ENCODE measurements around the gene CDKAL1.
"Not testable (repeated sequence)": the region's sequence is repeated elsewhere in the genome, so short reads cannot be mapped to it uniquely, and the experiment has no call there.

The CDKAL1 gene

GRCh38 chr6:21074484-21074883 is 540.2 kb downstream of the CDKAL1 start:
- DNase-seq (ENCODE audit: low spot score) = no peak

DNA sequence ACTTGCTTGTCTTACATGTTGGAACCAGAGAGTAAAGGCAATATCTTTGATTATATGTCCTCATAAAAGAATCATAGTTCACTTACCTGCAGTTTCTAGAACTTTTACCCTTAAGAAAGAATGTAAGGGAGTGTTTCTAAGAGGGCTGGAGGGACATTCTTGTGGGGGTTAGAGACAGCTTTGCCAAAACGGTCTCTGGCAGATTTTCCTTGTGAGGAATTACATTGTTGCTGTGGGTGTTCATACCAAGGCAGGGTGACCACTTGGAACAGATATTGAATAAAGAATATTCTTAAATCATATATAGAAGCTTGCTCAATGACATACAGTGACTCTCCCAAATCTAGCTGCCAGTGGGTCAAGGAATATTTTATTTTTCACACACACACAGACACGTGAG is 541.7 kb downstream of the CDKAL1 start:
- no peak for DNase-seq (ENCODE audit: low spot score)

- DNase-seq (ENCODE audit: low spot score) = no peak
Observed at GRCh38 chr6:21078497-21078896, 544.2 kb downstream of the CDKAL1 start.

DNA sequence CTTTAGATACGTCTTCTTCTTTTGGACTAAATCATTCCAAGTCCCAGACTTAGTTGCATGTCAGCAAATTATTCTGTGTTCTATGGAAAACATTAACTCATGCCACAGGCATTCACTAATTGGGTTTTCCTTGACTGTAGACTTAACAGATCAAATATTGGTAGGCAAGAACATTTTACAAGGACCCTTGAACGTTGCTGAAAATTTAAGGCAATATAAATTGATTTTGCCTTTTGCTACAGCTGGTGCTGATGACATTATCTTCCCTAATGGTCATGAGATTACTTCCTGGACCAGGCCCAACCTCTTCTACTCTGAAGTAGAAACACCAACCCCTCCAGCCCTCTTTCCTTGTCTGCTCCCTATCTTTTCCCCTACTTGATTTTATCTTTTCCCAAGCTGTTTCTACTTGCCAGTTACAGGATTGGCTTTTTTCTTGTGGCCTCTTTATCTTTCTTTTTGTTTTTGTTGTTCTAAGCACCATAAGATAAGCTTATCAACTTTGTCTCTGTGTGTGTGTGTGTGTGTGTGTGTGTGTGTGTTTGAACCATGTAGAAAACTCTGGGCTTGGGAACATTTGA is 545.3 kb downstream of the CDKAL1 start:
- DNase-seq (ENCODE audit: low spot score) = peak; percentile 19

DNA sequence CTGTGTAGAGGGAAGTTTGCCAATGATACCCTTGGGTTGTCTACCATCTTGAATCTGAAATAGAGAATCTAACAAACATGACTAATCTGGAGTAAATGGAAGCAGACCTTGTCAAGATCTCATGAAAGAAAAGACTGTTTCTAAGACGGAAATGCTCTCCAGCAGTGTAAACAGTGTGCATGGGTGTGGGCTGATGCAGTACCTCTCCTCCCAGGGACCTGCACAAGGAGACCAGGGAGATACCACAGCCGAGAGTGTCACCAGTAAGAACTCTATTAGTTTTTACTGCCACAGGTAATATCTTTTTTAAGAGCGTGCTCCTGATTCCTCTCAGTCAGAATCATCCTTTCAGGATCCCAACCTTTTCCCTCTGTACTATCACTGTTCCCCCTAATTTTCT is 546.0 kb downstream of the CDKAL1 start:
- no peak for DNase-seq (ENCODE audit: low spot score)

DNA sequence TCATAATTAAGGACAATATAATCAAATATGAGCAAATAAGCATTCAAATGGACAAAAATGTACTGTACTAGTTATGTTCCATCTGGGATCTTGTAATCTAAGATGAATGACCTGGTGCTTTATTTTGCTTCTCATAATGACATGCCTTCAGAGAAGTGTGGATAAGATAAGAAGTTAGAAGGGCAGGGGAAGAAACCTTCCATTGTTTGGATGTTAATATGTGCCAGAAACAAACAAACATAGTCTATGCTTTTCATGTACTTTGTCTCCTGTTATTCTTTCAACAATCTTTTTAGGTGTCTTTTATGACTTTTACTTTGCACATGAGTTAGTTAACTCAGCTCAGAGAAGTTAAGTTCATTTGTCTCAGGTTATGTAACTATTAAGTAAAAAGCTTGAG is 547.8 kb downstream of the CDKAL1 start:
- DNase-seq (ENCODE audit: low spot score) = no peak

DNA sequence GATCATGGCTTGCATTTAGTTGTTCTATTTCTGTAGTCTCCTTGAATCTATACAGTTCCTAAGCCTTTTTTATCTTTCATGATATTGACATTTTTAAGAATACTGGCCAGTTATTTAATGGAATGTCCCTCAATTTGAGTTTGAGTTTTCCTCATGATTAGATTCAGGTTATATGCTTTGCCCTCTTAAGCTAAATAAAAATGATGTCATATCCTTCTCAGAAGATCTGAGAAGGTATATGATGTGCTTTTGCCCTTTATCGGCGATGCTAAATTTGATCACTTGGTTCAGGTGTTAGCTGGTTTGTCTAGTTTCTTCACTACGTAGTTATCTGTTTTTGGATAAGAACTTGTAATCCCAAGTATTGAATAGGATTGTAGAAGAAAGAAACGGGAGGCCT is 549.5 kb downstream of the CDKAL1 start:
- DNase-seq (ENCODE audit: low spot score) = no peak

GRCh38 chr6:21084656-21085055 is 550.4 kb downstream of the CDKAL1 start:
- DNase-seq (ENCODE audit: low spot score) = no peak

DNA sequence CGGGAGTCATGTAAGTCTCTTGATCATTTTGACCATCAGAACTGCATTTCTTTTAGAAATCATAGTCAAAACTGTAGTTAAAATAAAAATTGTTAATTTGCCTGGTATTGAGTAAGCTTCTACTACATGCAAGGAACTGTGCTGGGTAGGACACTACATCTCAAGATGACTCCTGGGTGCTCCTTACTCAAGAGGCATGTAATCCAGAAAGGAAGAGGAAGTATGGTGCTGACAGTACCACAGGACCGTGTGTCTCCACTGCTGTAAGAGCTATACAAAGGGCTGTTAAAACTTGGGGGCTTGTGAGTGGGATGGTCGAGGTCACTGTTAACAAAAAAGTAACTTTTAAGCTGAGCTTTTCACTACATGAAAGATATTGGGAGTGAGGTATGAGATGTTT is 551.0 kb downstream of the CDKAL1 start:
- no peak for DNase-seq (ENCODE audit: low spot score)

GRCh38 chr6:21085643-21086042 is 551.4 kb downstream of the CDKAL1 start:
- no peak for DNase-seq (ENCODE audit: low spot score)

DNA sequence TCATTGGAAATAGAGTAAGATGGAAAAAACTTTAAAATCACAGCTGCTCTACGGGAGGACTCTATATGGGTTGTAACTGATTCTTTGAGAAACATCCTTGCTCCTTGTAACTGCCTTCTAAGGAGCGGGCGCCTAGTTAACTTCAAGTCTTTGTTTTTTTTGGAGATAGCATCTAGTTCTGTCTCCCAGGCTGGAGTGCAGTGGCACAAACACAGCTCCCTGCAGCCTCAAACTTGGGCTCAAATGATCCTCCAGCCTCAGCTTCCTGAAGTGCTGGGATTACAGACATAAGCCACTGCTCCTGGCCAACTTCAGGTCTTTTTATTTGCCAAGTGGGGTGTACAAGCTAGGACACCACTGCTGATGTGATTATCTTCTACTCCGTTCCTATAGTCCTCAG is 552.9 kb downstream of the CDKAL1 start:
- DNase-seq (ENCODE audit: low spot score) = no peak

GRCh38 chr6:21091411-21091810 is 557.2 kb downstream of the CDKAL1 start:
- DNase-seq (ENCODE audit: low spot score) = no peak

DNA sequence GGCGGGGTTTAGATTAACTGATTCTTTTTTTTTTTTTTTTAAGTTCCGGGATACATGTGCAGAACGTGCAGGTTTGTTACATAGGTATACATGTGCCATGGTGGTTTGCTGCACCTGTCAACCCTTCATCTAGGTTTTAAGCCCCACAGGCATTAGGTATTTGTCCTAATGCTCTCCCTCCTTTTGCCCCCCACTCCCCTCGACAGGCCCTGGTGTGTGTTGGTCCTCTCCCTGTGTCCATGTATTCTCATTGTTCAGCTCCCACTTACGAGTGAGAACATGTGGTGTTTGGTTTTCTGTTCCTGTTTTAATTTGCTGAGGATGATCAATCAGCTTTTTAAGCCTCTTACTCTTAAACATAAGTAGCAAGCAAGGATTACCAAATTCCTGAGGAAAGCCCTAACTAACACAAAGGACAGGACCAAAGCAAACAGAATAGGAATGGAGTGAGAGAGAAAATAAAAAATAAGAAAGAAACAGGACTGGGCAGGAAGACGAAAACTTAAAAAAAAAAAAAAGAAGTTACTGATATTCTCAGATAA is 558.0 kb downstream of the CDKAL1 start:
- DNase-seq (ENCODE audit: low spot score) = not testable (repeated sequence)

DNA sequence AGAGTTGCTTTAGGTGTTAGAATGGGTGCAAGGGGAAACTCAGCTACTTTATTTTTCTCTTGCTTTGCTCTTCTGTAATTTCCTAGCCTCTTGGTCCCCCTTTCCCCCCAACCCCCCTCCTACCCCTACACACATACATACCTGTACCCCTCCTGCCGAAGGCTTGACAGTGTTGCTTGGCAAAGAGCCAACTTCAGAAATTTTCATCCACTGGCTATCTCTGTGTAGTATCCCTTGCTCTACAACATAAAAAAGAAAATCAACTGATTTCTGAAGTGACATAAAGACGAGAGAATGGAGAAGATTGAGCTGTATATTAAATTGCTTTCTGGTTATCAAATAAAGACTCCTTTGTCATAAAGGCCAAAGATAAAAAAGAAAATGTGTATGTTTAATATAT is 561.2 kb downstream of the CDKAL1 start:
- DNase-seq (ENCODE audit: low spot score) = no peak

GRCh38 chr6:21098134-21098533 is 563.9 kb downstream of the CDKAL1 start:
- no peak for DNase-seq (ENCODE audit: low spot score)

- no peak for DNase-seq (ENCODE audit: low spot score)
Observed at GRCh38 chr6:21098744-21099143, 564.5 kb downstream of the CDKAL1 start.

GRCh38 chr6:21099338-21100314 is 565.4 kb downstream of the CDKAL1 start:
- DNase-seq (ENCODE audit: low spot score) = no peak

DNA sequence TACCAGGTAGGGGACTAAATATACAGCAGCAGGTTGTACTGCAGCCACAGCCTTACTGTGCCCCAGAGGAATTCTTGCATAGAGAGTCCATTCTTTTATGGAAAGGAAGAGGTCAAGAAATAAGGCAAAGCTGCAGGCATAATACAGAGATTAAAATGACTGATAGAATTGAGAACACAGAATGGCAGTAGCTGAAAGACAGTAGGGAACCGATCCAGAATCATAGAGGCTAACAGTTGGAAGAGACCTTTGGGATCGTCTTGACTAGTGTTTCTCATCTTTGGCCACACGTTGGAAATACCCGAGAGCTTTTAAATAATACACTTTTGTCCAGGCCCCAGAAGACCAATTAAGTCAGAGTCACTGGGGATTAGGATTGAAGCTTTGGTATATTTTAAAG is 566.7 kb downstream of the CDKAL1 start:
- no peak for DNase-seq (ENCODE audit: low spot score)

DNA sequence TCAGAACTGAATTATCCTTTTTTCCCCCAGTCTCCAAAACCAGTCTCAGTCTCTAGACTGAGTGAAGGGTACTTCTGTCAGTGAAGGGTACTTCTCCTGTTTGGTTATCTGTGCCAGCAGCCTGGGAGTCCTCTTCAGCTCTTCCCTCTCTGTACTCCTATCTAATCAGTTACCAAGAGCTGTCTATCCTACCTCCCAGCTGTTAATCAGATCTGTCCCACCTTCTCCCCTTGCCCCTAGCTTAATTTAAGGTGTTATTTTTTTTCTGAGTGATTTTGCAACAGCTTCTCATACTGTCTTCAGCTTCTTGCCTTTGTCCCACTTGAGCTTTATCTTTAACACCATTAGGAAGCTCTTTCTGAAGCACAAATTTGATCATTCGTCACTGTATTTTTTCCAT is 567.4 kb downstream of the CDKAL1 start:
- DNase-seq (ENCODE audit: low spot score) = no peak

- no peak for DNase-seq (ENCODE audit: low spot score)
Observed at GRCh38 chr6:21102201-21102600, 567.9 kb downstream of the CDKAL1 start.

DNA sequence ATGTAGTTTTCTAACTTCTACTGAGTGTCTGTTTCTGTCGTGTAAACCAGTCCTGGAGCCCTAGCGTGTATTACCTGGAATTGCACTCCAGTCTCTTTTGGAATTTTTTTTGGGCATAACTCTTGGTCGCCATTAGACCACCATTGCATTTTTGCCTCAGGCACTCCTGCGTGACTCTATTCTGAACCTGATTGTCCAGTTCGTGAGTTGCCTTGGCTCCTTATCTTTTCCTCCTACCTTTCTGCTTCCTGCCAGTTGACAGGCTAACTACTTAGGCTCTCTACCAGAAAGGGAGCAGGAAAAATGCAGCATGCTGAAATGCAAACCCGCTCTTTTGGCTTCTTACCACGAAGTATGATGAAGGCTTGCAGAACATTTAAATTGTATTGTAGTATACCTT is 568.4 kb downstream of the CDKAL1 start:
- no peak for DNase-seq (ENCODE audit: low spot score)

DNA sequence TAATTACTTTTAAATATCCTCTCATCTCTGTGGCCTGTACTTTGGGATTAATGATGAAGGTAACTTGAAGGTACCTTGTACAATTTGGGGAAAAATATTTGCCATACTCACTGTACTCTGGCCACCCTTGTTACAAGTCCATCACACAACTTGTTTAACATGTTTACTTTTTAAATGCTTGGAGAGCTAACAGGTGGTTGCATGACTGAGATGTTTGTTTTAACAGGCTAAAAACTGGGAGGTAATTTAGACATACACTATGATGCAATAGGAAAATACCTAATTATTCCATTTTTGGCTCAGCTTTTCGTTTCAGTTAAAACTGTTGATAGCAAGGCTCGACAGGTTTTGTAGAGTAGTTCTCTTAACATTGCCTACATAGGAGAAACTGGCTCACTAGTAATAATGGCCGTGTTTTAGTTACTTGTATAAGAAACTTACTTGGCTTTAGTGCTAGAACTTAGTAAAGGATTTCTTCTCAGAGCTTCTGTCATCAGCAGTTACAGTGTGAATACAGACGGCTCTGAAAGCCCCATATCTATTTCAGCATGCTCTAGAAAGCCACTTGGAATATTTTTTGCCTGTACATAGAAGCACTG is 569.5 kb downstream of the CDKAL1 start:
- DNase-seq (ENCODE audit: low spot score) = no peak

- no peak for DNase-seq (ENCODE audit: low spot score)
Observed at GRCh38 chr6:21104288-21104687, 570.0 kb downstream of the CDKAL1 start.

All from AG20443 (cell line).